ENCODE data around the gene WAC. TPM values are rescaled to one million over a fixed set of nuclear protein-coding genes. Genes with fewer than 3 reads are reported as not detected.

Gene WAC
- total RNA-seq, 1 donor from 2014 or later: 37.1 TPM

DNA sequence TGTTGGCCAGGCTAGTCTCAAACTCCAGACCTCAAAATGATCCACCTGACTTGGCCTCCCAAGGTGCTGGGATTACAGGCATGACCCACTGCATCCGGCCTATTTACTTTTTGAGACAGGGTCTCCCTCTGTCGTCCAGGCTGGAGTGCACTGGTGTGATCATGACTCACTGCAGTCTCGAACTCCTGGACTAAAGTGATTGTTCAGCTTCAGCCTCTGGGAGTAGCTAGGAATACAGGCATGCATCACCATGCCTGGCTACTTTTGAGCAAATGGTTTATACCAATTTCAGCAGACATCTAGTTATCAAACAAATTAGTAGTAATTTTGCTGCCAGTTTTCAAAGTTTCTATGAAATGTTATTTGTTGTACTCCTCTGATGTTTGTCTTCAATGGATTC is 2.2 kb upstream of the WAC start:
- no peak for DNase-seq (ENCODE audit: low read depth in 2 of 2)

DNA sequence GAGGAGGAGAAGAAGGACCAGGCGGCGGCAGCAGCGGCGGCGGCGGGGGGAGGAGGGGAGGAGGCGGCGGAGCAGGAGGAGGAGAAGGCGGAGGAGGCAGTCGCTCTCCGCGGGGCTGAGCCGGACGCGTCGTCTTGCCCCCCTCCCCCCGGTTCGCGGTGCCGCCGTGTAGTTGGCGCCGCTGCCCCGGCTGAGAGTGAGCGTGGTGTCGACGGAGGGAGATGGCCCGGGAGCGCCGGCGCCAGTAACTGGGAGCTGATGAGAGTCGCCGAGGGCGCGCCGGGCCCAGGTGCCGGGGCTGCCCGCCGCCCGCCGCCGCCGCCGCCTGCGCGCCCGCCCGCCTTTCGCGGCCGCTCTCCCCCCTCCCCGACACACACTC is 257 bp downstream of the WAC start:
- no peak for DNase-seq (ENCODE audit: low read depth in 2 of 2)

DNA sequence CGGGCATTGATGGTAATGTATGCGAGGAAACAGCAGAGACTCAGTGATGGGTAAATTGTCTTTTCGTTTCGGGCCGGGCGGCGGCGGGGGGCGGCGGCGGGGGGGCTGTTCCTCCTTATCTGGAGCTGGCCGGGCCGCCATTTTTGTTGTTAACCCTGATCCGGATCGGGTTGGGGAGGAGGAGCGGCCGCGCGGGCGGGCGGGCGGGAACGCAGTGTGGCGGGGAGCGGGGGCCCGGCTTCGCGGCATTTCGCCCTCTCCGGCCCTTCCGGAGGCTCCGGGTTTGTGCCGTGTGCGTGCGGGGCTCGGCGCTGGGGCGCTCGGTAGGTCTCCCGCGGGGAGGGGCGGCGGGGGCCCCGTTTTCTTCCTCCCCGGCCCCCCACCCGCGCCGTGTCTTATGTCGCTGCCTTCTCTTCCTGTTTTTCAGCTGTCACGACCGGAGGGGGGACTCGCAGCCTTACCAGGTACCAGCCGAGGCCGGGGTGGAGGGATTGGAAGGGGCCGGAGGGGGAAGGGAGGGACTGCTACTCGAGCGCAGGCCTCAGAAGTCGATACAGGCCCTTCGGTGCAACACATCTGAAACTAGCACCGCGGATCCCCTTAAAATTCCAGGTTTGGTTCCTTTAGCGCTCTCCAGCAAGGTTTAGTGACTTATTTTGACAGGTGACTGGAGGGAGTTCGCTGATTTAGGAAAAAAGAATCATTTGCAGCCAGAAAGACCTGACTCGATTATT is 820 bp downstream of the WAC start:
- peak; percentile 16 to 54 for DNase-seq (ENCODE audit: low read depth in 2 of 2)

DNA sequence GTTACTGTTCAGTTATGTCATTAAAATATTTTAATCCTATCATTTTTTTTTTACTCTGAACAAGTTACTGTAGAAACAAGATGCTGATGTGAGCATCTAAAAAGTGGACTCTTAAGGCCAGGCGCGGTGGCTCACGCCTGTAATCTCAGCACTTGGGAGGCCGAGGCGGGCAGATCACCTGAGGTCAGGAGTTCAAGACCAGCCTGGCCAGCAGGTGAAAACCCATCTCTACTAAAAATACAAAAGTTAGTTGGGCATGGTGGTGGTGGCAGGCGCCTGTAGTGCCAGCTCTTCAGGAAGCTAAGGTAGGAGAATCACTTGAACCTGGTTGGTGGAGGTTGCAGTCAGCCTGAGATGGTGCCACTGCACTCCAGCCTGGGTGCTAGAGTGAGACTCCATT is 2.9 kb downstream of the WAC start:
- no peak for DNase-seq (ENCODE audit: low read depth in 2 of 2)

DNA sequence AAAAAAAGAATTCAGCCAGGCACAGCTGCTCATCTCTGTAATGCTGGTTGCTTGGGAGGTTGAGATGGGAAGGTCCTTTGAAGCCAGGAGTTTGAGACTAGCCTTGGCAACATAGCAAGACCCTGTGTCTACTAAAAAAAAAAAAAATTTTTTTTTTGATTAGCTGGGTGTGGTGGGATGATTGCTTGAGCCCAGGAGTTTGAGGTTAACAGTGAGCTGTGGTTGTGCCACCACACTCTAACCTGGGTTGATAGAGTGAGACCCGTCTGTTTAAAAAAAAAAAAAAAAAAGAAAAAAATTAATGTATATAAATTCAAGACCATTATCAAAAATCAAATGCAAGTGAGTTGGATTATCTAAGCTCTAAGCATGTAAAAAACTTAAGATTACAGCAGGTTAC is 5.7 kb downstream of the WAC start:
- DNase-seq (ENCODE audit: low read depth in 2 of 2): no peak

DNA sequence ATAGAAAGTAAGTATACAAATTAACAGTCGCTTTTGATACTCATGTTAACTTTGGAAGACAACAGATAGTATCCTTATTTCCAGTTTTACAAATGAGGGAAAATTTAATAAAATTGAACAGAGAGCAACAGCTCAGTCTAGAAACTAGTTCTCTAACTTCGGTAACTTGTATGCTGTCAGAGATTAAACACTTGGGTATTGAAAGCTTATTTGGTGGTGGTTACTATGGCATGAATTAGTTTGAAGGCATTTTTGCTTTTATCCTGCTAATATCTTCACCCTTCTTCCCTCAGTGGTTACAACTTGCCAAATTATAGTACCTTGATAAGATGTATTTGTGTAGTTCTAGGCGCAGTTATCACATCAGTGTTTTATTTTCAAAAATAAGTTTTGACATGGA is 7.2 kb downstream of the WAC start:
- no peak for DNase-seq (ENCODE audit: low read depth in 2 of 2)

DNA sequence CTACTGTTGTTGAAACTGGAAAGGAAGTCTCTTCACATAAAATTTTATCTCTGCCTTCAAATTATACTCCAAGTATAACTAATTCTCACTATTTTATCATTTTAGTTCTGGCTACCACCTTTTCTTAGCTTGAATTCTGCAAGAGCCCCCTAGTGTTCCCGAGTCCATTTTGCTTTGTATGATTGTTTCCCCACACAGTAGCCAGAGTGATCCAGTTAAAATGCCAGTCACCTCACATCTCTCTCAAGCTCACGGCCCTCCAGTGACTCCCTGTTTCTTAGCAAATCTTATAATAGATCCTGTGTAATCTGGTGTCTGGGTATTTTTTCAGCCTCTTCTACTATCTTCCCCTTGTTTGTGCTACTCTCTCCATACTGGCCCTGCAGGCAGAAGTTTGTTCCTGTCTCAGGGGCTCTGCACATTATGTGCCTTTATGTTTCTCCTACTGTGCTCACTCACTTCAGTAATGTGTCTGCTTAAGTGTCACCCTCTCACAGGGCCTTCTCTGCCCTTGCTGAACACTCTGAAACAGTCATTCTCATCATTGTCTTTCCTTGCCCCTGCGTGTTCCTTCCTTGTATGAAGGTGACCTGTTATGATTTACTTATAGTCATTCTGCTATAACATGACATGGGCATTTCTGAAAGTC is 8.9 kb downstream of the WAC start:
- no peak for DNase-seq (ENCODE audit: low read depth in 2 of 2)

DNA sequence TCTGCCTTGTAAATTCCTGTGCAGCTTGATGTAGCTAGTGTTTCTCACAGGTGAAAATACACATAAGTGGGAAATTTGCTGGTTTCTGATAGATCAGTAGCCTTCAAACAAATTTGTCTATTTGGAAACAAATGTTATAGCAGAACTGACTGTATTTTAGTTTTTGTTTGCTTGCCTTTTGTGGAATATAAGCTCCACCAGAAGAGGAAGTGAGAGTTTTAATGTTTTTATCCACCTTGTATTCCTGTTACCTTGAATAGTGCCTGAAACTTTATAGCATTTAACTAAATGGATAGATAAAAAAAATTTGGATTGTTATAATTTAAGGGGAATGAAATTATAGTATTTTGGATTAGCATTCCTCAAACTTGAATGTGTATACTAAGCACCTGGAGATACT is 9.8 kb downstream of the WAC start:
- no peak for DNase-seq (ENCODE audit: low read depth in 2 of 2)

DNA sequence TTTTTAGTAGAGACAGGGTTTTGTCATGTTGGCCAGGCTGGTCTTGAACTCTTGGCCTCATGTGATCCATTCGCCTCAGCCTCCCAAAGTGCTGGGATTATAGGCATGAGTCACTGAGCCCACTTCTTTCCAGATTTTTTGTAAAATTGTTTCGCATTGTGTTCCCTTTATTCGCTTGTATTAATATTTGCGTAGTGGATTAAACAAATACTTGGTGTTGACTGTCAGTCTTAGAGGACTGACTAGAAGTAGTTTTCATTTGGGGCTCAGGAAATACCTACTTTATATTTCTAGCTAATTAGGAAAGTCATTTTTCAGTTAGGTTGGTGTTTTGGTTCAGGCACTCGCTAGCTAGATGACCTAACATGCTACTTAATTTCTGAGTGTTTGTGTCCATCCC is 11.1 kb downstream of the WAC start:
- DNase-seq (ENCODE audit: low read depth in 2 of 2): no peak

DNA sequence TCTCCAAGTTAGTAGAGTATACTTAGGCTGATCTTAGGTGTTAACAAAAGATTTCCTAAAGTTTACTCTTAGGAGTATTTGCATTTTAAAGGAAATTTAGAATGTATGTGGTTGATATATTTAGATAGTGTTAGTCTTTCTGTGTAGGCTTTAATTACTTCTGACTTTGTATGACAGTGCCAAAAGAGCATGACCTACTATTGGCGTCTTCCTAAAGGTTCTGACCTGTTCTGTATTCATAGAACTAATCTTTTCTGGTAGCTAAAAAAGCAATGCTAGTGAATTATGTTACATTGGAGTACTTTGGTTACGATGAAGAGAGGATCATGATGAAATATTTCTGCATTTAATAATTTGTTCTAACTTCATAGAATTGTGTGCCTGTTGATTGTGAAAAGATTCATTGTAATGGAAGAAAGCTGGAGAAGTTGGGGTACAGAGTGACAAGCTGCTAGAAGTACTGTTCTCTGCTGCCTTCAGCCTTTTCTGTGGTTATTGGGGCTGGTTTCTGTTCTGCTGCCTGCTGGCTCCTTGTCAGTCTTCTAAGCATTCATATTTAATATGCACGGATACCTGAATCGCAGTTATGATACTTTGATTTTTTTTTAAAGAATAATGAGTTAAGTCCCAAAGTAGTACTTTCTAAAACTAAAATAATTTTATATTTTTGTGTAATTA is 13.2 kb downstream of the WAC start:
- DNase-seq (ENCODE audit: low read depth in 2 of 2): no peak

DNA sequence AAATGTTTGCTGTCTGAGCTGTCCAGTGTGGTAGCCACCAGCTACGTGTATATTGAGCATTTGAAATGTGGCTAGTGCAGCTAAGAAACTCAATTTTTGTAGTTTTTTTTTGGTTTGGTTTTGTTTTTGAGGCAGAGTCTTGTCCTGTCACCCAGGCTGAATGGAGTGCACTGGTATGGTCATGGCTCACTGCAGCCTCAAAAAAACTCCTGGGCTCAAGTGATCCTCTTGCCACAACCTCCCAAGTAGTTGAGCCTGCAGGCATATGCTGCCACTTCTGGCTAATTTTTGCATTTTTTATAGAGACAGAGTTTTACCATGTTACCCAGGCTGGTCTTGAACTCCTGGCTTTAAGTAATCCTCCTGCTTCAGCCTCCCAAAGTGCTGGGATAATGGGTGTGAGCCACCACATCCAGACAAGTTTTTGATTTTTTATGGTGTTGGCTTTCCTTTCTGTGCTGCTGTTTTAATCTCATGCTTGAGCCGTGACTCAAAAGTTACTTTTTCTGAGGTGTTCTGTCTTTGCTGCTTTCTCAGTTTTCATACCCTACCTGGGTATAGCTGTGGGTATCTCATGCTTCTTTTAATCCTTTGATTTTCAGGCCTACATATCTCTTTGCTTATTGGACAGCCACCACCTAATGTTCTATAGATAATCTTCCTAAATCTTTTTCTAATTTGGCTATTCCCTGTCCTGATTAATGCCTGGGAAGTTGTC is 16.0 kb downstream of the WAC start:
- DNase-seq (ENCODE audit: low read depth in 2 of 2): no peak

DNA sequence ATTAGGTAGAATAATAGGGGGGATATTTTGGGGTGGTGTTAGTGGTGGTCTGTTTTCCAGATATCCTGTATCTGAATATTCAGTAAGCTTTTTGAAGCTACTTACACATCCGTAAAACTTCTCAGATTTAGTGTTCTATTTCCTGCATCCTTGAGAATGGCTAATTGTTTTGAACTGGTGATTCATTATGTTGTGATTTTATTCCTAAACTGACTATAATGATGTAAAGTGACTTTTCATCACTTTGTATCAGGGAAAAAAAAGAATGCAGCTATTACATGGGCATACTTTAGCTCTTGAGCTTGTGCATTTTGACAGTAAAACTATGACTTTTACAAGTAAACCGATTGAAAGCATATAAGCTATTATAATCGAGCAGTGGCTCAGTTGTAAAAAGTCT is 18.2 kb downstream of the WAC start:
- DNase-seq (ENCODE audit: low read depth in 2 of 2): peak in 1 of 2 donors; percentile 49

DNA sequence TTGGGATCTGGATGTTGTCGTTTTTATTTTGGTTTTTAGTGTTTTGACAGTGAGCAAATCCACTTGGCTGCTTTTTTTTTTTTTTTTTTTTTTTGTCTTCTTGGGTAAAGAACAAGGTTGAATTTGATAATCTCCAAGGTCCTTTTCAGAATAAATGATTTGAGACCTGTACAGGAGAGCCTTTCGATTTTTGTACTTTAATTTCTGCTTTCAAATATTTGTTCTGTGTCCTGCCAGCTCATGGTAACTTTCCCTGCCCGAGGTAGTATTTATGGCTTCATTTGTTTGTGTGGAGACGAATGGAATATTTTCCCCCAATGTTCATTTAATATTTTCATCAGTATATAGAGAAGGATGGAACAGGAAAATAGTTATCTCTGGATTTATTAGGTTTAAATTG is 19.9 kb downstream of the WAC start:
- no peak for DNase-seq (ENCODE audit: low read depth in 2 of 2)

DNA sequence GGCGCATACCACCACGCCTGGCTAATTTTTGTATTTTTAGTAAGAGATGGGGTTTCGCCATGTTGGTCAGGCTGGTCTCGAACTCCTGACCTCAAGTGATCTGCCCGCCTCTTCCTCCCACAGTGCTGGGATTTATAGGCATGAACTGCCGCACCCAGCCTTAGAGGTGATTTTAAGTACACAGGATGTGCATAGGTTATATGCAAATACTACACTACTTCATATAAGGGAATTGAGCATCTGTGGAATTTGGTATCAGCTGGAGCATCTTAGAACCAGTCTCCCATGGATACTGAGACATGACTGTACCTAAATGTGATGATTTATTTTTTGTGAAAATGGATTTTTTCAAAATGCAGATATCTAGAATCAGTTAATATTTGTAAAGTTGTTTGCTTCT is 21.1 kb downstream of the WAC start:
- DNase-seq (ENCODE audit: low read depth in 2 of 2): no peak

DNA sequence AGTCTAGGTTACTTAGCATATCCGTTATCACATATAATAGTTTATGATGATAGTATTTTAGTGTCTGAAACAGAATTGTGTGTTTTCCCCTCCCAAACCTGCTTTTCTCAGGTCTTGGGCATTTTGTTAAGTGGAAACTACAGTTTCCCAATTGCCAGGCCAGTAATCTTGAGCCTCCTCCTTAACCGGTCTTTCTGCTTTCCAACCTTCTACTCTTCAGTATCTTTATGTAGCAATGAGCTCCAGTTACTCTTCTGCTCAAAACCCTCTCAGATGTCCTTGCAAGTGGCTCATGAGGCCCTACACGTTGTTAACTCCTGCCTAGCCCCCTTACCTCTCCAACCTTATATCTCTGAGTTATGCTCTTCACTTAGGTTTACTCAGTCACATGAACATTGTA is 22.0 kb downstream of the WAC start:
- DNase-seq (ENCODE audit: low read depth in 2 of 2): no peak

DNA sequence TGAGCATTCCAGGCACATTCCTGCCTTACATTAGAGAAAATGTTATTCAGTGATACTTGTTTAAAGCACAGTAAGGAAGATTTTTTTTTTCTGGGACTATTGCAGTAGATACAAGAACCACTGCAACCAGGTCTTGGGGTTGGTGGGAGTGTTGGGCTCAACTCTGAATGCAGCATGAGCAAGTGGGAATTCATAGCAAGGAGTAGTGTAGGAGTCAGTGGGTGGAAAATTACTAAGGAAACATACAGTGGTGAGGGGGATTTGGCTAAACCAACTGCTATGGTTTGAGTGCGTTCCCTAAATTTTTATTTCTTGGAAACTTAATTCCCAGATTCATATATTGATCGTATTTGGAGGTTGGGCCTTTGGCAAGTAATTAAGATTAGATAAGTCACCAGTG is 22.4 kb downstream of the WAC start:
- DNase-seq (ENCODE audit: low read depth in 2 of 2): no peak

DNA sequence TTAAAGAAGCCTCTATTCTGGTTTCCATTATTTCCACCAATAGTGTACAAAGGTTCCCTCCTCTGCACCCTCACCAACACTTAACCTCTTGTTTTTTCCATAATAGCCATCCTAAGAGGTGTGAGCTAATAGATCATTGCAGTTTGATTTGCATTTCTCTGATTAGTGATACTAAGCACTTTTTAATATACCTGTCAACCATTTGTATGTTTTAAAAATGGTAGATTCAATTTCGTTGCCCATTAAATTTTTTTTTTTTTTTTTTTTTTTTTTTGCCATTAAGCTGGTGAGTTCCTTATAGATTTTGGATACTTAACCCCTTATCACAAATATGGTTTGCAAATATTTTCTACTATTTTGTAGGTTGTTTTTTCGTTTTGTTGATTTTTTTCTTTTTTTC is 23.2 kb downstream of the WAC start:
- no peak for DNase-seq (ENCODE audit: low read depth in 2 of 2)

DNA sequence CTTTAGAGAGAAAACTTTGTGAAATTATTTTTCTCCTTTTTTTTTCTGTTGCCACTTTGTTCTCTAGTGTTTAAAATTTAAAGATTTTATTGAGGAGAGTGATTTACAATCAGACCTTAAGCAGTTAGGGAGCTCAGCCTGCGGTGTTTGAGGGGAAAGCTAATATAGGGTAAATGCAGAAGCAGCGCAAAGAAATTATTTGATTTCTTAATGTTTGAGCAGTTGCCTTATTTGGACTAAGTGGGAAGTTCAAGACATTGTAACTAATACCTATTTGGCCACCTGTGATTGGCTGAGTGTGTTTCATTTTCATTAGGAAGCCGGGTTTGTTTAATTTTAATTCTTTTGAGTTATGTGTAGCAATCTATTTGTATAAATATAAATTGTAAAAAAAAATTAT is 25.3 kb downstream of the WAC start:
- DNase-seq (ENCODE audit: low read depth in 2 of 2): no peak

DNA sequence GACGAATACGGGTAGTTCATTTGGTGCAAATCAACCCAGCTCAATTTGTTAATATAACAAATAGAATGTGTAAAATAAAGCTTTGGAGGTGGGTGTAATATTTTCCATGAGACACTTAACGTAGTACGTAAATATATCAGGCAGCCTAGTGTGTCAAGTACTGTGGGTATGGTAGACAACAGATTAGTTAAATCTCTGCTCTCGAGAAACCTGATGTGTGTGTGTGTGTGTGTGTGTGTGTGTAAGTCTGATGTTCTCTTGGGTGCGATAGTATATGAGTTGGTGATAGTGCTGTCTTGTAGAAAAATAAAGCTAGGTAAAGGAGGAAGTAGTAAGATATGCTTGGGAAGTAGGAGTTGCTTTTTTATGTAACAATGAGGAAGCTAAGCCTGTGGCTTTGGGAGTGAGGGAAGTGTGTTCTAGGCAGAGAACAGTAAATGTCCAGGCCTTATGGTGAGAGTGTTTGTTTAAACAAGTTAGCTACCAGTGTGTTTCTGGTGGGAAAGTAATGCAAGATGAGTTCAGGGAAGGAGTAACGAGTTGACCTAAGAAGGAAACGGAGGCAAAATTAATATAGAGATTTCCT is 26.1 kb downstream of the WAC start:
- DNase-seq (ENCODE audit: low read depth in 2 of 2): no peak

DNA sequence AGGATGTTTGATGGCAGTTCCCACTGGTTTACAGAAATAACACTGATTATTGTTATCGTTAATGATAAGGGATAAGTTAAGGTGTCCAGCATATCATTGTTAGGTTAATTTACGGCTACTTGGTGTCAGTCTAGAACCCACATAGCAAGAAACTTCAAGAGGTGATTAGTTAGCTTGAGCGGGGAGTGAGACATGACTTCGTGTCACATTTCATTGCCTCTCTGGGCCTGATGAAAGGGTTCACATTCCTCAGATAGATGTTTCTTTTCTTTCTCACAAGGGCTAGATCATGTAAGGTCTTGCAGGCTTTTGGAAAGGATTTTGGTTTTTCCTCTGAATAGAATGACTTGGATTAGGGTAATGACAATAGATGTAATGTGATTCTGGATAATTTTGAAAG is 26.7 kb downstream of the WAC start:
- no peak for DNase-seq (ENCODE audit: low read depth in 2 of 2)

DNA sequence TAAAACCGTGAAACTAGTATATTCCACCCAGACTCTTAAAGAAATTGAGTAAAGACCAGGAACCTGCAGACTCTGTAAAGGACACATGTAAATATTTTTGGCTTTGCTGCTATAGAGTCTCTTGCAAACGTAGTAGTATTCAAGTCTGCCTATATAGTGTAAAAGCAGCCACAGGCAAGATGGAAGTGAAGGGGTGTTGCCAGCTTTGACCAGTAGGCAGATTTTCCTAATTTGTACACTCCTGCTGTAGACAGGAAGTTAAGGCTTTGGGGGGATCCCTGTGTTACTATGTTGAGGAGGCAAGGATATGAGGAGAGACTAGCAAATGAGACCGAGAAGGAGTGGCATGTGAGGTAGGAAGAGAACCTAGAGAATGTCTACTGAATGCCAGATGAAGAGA is 27.7 kb downstream of the WAC start:
- no peak for DNase-seq (ENCODE audit: low read depth in 2 of 2)

DNA sequence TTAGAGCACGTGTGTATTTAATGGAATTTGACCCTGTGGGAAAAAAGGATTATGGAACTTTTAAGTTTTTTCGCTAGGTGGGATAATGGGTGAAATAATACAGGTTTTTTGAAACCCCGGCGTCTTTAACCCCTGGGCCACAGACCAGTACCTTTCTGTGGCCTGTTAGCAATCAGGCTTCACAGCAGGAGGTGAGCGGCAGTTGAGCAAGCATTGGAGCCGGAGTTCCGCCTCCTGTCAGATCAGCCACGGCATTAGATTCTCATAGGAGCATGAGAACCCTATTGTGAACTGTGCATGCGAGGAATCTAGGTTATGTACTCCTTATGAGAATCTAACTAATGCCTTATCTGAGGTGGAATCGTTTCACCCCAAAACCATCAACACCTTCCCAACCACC is 28.6 kb downstream of the WAC start:
- DNase-seq (ENCODE audit: low read depth in 2 of 2): no peak
